Cardiac fibroblast (primary cell): ENCODE results near the gene SPINK2.

Experiments
- DNase-seq, 2 donors: peaks; one replicate each; pipeline versions ENCODE4 v3.0.0 to v3.0.0-alpha.2; 2010; ENCODE audit warnings: low read depth in 2 of 2
- H3K4me3 ChIP-seq, 2 donors: replicated peaks in 1 of 2; 1 replicate in 1 of 2; 2 replicates in 1 of 2; pipeline ENCODE4 v1.5.1; 2011; ENCODE audit warnings: low read depth in 2 of 2, low read length in 2 of 2, mild to moderate bottlenecking in 2 of 2, moderate library complexity in 1 of 2
- CTCF ChIP-seq: IDR thresholded peaks from one replicate; pipeline ENCODE4 v1.5.1; 2011; ENCODE audit warnings: low read depth, mild to moderate bottlenecking, low read length, inconsistent platforms

SPINK2 gene

GRCh38 chr4:56788081-56788480 is 33.4 kb downstream of the SPINK2 start:
- DNase-seq = no peak
- no peak for TF ChIP-seq CTCF

GRCh38 chr4:56787380-56787779 is 34.1 kb downstream of the SPINK2 start:
- DNase-seq = peak in 1 of 2 donors; percentile 53
- H3K4me3 ChIP-seq = no peak overlapping the region
- no peak for TF ChIP-seq CTCF

More at GRCh38 chr4:56788081-56788480, 33.4 kb downstream of the SPINK2 start:
- H3K4me3 ChIP-seq = no peak overlapping the region

- peak; percentile 59 to 77 for DNase-seq
- no peak for TF ChIP-seq CTCF
- no peak overlapping the region for H3K4me3 ChIP-seq
Observed at GRCh38 chr4:56786955-56787354, 34.5 kb downstream of the SPINK2 start.

- H3K4me3 ChIP-seq = no peak overlapping the region
- no peak for TF ChIP-seq CTCF
- DNase-seq = no peak
Observed at GRCh38 chr4:56783986-56784385, 37.5 kb downstream of the SPINK2 start.

- no peak for DNase-seq
- TF ChIP-seq CTCF = no peak
- H3K4me3 ChIP-seq = no peak overlapping the region
Observed at GRCh38 chr4:56782019-56782418, 39.5 kb downstream of the SPINK2 start.

GRCh38 chr4:56773346-56773745 is 48.2 kb downstream of the SPINK2 start:
- no peak for DNase-seq
- TF ChIP-seq CTCF = no peak

GRCh38 chr4:56772134-56772533 is 49.4 kb downstream of the SPINK2 start:
- no peak overlapping the region for H3K4me3 ChIP-seq
- no peak for DNase-seq
- no peak for TF ChIP-seq CTCF

More at GRCh38 chr4:56773346-56773745, 48.2 kb downstream of the SPINK2 start:
- H3K4me3 ChIP-seq = no peak overlapping the region
